Measurements from ENCODE around the gene VWA8.
A peak's percentile ranks its signal among the peaks of the same experiment; 100 is the strongest.
"Not testable (repeated sequence)": the region's sequence is repeated elsewhere in the genome, so short reads cannot be mapped to it uniquely, and the experiment has no call there.

Gene VWA8

DNA sequence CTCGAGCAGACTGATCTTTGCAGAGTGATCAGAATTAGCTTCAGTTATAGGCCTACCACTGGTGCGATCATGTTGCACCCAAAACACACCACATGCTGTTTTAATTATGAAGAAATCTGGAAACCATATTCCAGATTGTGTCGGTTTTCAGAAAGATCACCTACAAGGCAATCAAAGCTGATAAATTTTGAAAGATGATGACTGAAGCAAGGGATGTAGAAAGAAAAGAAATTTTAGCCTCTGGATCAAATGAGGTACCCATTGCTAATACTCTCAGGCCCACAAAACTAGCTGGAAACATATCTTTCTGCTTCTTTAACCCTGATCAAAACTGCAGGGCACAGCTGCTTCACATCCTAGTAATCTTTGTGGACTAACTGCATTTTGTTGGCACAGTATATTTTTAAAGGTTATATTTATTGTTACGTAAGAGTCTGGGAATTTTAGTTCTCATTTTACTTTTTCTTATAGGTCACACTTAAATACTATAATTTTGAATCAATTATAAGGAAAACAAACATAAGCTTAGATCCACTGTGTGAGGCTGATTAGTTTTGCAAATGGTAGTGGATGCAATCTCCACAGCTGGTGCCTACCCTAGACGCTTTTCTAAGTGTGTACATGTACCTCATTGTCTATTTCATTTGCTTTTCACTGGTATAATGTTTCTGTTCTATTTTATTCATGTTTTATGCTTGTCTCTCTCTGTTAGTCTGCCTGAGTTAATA lies 352.6 kb downstream of the VWA8 start:
- DNase-seq, result no peak

DNA sequence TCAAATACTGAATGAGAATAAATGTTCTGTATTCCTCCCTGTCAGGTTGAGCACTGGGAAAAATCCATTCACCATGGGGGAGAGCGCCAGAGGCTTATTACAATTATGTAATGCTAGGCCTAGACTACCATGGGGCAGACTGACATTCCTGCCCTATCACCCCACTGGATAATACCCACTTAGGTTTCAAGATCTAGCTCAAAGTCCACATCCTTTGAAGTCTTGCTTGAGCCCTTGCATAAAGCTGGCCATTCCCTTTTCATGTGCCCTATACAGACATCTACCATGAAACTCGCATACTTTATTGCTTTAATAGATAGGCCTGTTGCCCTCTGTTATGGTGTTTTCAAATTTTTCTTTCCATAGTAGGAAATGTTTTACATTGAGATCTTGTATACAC lies 354.3 kb downstream of the VWA8 start:
- DNase-seq, result no peak

DNA sequence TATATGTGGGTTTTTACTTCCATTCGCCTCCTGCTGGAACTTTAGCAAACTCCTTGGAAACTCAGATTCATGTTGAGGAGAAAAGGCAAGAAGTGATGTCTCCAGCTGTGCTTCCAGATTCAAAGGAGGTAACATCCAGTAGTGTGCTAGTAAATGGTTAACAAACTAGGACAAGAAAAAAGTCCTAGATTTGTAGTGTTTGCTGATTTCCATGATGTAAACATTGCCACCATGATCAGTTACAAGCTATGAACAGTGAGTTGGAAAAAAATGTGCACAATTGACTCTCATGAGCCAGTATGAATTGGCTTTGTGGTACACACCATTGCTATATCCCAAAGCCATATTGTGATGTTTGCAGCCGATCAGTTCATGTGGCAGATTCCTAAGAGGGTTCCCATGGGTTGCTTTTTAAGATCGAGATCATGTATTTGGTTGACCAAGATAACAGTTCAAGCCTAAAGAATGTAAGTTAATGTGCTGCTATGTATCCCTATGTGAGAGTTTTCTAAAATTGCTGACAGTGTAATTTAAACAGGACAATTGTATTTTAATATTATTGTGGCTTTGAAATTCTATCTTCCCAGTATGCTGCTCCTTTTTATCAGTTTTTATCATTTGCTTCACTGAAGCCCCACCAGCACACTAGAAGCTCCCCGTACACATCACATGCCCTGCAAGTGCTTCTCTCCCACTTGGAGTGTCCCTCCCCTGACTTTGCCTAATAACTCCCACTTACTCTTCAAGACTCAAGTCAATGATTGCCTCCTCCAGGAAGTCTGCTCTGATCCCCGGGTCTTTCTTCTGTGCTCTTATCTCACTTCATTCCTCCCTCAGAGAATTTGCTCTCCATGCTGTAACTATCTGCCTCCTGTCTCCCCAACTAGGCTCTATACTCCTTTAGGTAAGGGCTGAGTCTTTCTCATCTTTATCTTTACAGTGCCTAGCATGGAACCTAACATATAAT lies 355.3 kb downstream of the VWA8 start:
- DNase-seq, result no peak

DNA sequence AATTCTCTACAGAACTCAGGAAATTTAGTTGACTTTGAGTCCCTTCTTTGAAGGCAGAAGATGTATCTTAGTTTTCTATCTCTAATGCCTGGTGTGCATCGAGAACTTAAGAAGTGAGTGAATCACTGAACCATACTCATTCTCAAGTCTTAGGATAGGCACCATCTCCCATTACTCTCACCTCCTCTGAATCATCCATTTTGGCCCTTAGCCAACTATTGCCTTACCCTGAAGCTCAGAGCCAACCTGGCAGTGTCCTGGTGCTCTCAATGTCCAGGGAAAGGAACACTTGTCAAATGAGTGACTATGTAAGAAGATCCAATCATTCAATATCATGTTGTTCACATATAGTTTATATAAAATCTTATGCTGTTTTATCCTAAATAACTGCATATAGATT lies 357.0 kb downstream of the VWA8 start:
- DNase-seq, result no peak

DNA sequence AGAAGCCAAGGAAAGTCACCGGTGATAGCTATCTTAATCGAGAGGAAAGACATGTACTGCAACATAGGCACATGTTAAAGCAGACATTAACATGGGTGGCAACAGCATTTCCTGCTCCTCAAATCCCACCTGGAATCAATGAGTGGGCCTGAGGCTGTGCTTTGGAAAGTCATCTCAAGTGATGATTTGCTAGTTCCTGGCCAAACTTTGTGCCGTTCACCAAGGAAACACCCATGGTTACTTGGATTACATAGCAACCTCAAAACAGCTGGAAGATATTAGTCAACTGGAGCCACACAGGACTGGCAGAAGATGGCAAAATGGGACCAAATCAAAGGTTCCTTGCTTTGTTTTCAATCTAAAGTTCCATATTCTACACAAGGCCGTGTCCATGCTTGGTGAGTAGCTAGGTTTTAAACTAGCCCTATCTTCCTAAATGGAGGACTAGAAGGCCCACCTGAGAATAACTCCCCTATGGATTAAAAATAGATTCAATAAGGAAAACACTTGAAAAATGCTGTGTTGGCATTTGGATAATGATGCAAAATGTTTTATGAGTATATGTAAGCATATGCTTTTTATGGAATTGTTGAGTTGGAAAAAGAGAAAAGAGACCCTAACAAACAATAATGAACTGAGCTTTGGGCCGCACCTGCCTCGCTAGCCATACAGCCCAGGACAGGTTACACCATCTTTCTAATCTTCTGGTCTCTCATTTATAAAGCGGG lies 359.0 kb downstream of the VWA8 start:
- DNase-seq, result no peak

DNA sequence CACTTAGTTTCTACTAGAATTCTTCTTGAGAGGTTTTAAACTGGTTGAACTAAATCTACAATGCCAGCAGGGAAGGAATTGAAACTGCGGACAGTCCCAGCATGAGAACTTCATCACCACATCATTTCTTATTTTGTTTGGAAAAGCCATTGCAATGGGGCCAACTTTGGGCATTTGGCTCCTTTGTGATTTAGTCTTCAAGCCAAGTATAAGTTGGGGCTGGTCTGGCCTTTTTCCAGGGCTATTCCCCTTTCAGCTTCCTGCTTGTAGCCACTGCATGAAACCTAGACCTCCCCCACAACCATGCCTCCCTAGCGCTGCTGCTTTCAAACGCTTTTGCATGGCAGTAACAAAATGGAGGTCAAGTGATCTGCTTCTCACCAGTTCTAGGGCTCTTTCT lies 361.3 kb downstream of the VWA8 start:
- DNase-seq, result no peak

DNA sequence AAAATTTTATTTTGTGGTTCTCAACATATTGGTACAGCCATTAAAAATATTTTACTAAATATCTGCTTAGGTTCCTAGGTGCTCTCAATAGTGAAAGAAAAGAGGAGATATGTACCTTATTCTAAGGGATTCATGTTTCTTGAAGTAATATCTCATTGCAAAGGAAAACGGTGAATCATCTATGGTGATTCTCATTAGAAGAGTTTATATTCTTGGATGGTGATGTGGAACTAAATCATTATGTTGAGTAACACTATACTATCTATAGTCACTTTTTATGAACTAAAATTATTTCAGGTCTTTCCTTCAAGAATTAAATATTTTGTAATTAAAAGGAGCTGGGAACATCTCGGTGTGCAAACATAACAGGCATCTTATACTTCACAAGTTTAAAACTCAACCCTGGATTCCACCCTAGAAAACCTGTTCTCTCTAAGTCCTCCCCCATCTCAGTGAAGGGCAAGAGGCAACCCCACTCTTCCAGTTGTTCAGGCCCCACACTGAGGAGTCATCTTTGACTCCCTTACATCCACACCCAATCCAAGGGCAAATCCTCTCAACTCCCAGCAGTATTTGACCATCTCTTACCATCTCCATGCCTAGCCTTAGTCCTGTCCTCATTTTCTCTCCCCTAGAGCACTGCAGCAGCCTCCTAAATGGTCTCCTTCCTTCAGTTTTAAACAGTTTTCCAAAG lies 363.4 kb downstream of the VWA8 start:
- no peak for DNase-seq

DNA sequence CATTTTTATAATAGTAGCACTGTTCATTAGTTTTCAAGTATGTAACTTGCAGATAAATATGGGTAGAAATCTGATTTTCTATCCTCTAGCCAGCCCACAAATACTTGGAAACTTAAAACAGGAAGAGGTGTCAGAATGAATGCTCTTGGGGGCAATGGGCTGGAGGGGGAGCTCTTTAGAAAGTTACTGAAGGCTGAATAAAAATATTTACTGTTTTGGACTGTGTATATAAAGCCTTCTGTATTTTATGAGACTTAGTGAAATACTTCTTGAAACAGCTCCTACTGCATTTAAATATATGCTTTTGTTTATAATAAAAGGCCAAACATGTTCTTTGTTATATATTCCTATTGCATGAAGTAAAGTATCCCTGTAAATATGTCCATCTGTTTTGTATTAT lies 364.7 kb downstream of the VWA8 start:
- DNase-seq, result no peak

DNA sequence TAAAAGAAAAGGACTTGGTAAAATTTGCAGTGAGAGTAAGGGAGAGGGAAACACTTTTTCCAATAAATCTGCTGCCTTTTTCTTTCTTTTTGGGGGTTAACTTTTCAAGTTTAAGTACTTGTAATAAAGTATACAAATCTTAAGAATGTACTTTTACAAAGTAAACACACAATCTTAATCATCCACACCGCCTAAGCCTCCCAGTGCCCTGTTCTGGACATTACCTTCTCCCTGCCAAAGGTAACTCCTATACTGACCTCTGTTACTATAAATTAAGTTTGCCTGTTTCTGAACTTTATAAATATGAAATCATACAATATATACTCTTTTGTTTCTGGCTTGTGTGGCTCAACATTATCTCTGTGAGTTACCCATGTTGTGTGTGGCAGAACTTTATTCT lies 365.6 kb downstream of the VWA8 start:
- DNase-seq, result no peak

DNA sequence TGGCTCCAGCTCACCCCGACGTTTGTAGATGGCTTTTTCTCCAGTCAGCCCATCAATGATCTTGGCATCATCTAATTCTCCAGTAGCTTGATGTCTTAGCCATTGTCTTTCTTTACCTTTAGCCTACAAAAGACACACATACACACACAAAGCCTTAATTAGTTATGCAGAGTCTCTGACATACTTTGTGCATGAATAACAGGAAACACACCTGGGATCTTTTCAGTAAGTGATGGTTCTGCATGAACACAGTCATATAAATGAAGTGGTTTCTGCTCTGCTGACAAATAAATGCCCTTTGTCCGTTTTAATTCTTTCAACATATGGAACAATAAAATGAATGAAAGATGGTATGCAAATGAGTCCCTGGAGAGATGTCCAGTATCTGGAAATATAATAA lies 370.3 kb downstream of the VWA8 start:
- no peak for DNase-seq

DNA sequence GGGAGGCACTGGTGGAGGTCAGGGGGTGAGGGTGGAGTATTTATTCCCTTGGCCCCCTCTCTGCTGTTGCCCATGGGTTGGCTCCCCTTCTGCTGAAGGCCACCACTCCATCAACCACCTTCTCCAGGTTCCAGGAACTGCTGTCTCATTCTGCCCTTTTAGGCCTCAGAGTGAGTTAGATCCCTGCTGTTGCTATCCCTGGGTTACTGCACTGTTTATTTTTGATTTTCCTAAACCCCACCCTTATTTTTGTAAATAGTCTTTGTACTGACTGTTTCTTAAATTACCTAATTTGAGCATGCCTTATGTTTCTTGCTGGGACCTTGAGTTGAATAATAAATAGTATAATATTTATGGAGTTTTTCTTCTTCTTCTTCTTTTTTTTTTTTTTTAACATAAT lies 370.8 kb downstream of the VWA8 start:
- DNase-seq, result no peak

DNA sequence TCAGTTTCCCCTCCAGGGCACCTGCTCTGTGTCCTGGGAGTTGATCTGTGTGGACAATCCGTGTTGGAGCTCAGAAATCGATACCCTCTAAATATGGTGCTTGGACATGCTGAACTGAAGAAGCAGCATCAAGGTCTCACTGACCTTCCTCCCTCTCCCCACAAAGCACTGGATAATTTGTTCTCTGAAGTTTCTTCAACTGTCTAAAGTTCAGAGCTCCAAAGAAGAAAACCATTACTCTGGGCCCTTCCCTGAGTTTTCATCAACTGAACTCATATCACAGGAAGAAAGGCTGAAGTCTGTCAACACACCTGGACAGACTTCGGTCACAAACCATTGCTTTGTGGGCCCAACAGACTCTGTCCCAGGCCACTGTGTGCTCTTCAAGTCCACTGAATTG lies 371.5 kb downstream of the VWA8 start:
- no peak for DNase-seq

DNA sequence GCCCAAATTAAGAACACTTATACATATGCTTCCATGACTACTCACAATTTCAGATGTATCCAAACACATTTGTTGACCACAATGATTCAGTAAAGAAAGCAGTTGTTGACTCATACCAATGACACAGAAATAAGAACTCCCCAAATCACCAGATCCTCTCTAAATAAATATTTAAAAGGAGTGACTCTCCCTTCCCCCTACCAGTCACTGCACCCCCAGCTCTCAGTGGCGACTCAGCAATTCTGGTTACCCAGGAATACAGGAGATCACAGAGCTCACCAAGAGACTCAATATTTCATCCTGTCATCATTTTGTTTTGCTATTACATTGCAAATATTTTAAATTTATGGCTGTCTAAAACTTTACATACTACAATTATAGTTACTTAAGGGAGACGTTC lies 372.0 kb downstream of the VWA8 start:
- no peak for DNase-seq

DNA sequence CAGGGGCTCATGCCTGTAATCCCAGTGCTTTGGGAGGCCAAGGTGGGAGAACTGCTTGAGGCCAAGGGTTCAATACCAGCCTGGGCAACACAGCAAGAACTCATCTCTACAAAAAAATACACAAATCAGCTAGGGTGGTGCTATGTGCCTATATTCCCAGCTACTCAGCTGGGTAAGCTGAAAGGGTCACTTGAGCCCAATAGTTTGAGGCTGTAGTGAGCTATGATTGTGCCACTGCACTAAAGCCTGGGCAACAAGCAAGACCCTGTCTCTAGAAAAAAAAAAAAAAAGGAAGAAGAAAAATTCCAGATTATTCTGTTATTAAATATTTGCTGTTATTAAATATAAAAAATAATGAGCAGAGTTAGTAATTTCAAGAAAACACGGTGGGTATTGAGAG lies 372.5 kb downstream of the VWA8 start:
- no peak for DNase-seq

DNA sequence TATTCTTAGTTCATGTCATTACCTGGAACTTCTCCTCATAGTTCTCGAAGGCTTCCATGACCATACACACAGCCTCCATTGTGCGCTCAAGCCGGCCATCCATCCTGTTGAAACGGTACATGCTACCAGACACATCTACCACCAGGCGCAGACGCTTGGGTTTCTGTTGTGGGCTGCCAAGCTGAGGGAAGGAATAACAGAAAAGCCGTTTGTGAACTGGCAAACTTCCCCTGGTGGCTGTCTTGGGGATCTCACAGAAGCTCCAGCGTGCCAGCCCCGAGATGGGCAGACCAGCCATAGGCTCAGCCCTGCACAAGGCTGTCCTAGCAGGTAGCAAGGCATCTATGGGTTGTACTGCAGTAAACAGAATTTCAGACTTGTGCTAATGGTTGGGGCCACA lies 373.4 kb downstream of the VWA8 start:
- no peak for DNase-seq

DNA sequence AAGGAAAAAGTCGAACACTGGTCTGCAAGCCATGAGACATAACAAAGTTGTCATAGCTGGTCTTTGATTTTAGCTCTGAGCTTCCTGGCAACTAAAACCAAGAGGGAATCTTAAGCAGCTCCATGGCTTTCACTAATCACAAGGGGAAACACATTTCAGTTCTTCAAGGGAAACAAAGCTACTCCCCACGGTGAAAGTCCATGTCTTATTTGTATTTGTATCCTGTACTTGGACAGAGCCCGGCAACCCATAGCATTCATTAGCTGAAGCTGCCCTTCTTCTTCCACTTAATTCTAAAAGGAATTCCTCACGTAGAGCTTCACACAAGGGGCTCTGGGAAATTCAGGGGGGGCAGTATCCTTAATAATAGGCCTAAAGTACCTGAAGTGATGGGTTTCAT lies 374.7 kb downstream of the VWA8 start:
- no peak for DNase-seq

DNA sequence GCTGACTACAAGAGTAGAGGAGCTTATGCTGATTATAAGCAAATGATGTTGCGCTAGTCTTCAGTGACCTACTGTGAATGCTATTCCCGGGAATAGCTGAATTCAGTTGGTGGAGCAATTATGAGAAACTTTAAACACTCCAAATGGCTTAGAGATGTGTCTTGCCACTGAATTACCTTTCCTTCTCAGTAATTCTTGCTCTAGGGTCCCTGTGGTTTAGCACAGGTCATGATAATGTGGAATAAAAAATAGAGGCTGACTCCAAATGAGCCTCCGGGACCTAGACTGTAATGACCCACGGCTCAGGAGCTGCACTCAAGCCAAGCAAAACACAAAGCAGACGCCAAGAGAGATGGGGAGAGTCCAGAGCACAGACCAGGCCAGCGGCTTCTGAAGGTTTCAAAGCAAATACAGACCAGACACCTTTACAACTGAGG lies 378.9 kb downstream of the VWA8 start:
- DNase-seq, result peak; percentile 68

DNA sequence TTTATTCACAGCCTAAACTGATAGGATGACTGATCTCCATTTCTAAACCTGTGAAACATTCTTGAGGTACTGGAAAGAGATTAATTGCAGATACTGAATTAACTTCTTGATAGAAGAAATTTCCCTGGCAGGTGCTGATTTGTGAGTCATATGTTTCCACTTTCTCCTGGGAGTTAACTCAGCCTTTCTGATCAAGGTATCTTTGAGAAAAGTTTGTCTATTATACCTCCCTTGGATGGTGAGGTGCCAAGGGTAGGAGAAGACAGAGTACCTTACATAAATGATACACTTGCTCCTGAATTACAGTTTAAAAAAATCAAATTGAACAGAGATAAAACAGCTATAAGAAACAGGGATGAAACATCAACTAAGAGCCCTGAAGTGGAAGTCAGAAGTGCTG lies 380.6 kb downstream of the VWA8 start:
- DNase-seq, result no peak

DNA sequence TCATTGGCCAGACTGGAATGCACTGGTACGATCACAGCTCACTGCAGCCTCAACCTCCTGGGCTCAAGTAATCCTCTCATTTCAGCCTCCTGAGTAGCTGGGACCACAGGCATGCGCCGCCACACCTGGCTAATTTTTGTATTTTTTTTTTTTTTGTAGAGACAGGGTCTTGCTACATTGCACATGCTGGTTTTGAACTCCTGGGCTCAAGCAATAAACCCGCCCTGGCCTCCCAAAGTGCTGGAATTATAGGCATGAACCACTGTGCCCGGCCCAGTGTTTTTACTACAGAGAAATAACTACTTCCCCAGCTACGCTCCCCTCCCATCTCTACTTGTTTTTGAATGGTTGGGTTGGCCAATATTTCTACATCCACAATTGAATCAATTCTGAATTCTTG lies 381.0 kb downstream of the VWA8 start:
- DNase-seq, result no peak

DNA sequence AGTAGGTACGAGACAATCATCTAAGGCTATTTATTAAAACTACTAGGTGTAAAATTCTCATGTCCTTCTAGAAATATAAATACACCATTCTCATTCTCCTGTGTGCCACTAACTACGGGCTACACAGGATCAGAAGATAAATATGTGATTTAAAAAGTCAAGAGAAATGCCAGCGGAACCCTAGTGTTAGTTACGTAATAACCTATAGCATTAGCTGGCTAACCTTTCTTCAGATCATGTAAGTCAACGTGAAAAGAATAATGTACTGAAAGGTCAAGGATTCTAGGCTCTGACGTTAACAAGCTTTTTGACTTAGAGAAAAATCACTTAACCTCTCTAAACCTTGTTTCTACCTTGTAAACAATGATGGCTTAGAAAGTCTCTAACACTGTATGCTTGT lies 381.7 kb downstream of the VWA8 start:
- DNase-seq, result no peak

DNA sequence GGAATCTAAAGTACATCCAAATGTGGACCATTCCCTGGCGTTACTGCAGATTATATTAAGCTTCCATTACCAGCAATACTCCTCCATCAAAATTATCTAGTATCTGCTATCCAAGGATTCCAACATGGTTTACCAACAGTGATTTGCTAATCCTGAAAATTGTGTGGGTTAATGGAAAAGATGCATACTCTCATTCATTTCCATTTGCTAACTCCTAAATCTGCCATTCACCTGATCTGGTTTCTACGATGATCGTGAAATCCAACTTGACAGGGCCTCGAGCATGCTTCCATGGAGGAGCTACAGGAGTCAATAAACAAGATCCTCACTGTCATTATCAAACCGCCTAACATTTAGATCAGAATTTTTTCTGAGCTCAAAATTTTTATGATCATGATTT lies 382.5 kb downstream of the VWA8 start:
- DNase-seq, result no peak

DNA sequence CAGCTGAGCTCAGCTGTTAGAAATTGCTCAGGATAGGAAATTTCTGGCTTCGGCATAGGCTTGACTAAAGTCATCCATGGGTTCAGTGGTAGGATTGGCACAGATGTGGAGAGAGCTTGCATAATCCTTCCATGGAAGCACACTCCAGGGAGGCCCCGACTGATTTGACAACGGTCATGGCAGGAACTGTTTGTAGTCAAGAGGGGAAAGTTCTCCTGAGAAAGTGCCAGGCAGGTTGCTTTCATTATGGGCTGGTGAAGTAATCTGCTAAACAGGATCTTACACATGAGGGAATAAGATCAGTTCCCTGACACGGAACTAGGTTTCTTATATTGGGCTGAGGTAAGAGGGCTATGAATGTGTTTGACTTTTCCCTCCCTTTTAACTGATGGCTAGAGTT lies 383.5 kb downstream of the VWA8 start:
- DNase-seq, result peak; percentile 39

DNA sequence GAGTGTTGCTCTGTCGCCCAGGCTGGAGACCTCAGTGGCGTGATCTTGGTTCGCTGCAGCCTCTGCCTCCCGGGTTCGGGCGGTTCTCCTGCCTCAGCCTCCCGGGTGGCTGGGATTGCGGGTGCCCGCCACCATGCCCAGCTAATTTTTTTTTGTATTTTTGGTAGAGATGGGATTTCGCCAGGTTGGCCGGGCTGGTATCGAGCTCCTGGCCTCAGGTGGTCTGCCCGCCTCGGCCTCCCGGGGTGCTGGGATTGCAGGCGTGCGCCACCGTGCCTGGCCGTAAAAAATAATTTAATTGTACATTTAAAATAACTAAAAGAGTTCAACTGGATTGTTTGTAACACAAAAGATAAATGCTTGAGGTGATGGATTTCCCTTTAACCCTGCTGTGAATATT lies 387.3 kb downstream of the VWA8 start:
- not testable (repeated sequence) for DNase-seq

Measured in right hindlimb (tissue), 1 donor.